Articular chondrocyte of knee joint (primary cell): ENCODE data around the gene PDCD2. TPM values are rescaled to one million over a fixed set of nuclear protein-coding genes. Genes with fewer than 3 reads are reported as not detected.

Experiments
- total RNA-seq: library from RNA; depleted of rRNA; stranded (reverse); fragments of >200 nt; gene quantifications from 2 replicates; pipeline ENCODE4 v1.2.3, GENCODE V29; 2012

The PDCD2 gene
- 62.3 and 72.9 TPM in 2 replicates for total RNA-seq

DNA sequence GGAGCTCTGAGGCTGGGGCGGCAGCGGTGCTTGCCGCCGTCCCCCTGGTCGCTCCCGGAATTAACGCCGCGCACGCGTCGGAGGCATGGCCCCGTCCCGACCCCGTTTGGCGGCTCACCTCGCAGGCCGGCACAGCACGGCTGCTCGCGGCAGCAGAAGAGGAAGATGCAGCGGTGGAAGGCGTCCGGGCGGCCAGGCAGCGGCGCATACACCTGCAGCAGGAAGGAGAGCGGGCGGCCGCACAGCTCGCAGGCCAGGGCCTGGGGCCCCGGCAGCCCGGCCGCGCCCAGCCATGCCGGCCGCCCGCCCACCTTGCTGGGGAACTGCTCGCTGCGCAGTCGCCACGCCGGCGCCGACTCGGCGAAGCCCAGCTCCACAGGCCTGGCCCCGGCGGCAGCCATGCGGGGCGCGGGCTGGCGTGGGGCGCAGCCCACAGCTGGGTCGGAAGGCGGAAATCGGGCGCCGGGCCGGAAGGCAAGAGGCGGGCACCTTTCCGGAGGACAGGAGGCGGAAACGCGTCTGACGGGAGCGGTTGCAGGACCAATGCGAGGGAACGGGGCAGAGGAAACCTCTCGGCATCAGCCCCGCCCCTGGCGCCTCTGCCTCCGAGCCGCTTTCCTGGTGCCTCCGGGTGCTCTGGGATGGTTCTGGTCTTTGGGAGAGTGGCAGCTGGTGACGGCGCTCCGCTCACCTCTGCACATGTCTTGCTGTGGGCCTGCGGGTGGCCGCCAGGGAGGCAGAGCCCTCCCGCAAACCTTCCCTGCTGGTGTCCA is at the start of gene PDCD2:
TSS of gene PDCD2 (minus strand) at position 457 of the 773 bp plus-strand sequence. CDS start at position 401, 56 bp downstream.

GRCh38 chr6:170554013-170554795 is 30.2 kb downstream of the PDCD2 start, which contains the start of gene TBP:
Gene TBP, plus strand, starts transcription at chr6:170554369. Its CDS starts 2,661 bp downstream, at chr6:170557030.

GRCh38 chr6:170552765-170553533 is 31.5 kb downstream of the PDCD2 start, which contains the start of gene PSMB1:
Gene PSMB1, minus strand, starts transcription at chr6:170553307. Its CDS starts 65 bp downstream, at chr6:170553242.

Other genes with a start within 250 kb of the PDCD2 start
- gene PSMB1, start 31.3 kb downstream of the PDCD2 start, total RNA-seq: 273 and 322 TPM in 2 replicates
- 12.4 and 13.1 TPM in 2 replicates for gene TBP, start 30.3 kb downstream of the PDCD2 start, total RNA-seq